GM19438 (cell line): Measurements from ENCODE around the gene CLTCL1.
"Not testable (repeated sequence)": the region's sequence is repeated elsewhere in the genome, so short reads cannot be mapped to it uniquely, and the experiment has no call there.

Experiments
- ATAC-seq: cut with Tn5 transposase; IDR thresholded peaks from one replicate; pipeline ENCODE4 v1.9.1; 2021; ENCODE audit warnings: low read depth; ENCODE audit not compliant: unreplicated experiment

Gene CLTCL1

GRCh38 chr22:19291218-19291579 lies 320 bp downstream of the CLTCL1 start:
- no peak for ATAC-seq

DNA sequence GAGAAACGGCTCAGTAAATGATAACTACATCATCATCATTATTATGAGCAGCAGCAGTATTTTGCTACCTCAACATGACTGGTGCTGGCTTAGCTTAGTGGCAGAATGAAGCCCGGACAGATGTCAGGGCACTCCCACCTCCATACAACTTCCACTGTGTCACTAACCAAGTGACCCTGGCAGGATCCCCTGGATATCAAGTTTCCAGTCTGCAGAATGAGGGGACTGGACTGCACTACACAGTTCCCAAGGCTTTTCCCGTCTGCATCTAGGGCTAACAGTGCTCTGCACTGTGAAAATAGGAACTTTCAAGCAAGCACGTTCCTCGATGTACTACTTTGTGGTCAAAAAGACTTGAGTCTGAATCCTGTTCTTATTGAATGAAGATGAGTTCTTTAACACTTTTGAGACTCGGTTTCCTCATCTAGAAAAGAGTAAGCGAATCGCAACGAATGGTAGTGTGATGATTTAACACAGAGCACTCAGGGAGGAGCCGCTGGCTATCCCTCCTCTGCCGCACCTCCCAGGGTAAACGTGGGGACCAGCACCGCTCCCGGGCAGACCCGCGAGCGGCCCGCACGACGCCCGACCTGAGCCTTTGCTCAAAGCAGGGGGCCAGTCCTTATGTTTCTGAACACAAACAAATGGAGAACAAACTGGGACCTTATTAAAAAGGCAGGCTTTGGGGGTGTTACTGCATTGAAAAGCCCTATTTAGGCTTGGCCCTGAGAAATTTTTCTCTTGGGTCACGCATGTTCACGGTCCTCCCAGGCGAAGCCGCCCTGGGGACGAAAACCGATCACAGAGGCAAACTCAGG lies 910 bp downstream of the CLTCL1 start:
- no peak for ATAC-seq

DNA sequence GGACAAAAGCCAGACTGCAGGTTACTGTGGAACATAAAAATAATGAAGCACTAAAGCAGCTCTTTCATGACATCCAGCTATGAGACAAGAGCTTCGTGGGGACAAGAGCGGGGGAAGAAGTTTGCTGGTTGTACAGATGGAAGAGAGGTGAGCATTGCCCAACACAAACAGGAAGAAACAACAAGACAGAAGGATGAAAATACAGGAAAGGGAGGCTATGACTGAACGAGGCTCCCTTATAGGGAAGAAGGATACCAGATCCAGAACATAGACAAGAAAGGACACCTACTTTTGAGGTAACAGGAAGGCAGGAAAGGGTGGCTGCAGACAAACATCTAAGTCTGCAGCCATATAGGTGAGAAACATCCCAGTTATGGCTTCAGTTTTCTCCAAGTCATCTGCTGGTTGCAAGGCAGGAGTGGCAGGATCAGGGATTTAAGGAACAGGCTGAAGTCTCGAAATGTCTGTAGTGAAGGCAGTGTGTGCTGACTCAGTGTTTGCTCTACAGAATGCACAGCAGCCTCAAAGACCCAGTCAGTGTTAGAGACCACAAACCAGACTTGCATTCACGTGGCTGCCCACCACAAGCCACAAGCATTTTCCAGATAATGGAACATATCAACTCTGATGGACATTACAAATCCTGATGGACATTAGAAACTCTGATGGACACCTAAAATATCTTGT lies 1.9 kb downstream of the CLTCL1 start:
- no peak for ATAC-seq

GRCh38 chr22:19287889-19288288 lies 3.6 kb downstream of the CLTCL1 start:
- no peak for ATAC-seq

DNA sequence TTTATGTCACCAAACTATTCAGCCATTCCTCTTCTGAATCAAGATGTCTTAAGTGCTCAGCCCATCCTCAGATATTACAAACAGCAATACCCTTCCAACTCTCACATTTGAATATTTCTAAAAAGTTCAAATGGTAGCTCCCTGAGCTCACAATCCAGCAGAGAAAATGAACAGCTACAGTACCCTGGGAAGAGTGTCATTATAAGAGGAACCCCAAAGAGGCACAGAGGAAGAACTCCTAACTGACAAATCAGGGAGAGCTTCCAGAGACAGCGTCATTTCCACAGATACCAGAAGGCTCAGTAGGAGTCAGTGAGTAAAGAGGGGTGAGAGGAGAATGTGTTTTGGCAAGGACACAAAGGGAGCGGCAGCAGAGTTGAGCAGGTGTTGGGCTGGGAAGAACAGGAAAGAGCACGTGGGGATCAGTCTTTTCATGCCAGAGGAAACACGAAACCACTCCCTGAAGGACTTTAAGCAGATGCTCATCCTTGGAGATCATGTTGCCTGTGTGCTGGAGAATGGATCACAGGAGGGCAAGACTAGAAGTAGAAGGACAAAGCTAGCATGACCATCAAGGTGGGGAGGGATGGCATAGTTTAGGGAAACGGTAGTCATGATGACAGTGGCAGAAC lies 4.3 kb downstream of the CLTCL1 start:
- ATAC-seq = no peak

DNA sequence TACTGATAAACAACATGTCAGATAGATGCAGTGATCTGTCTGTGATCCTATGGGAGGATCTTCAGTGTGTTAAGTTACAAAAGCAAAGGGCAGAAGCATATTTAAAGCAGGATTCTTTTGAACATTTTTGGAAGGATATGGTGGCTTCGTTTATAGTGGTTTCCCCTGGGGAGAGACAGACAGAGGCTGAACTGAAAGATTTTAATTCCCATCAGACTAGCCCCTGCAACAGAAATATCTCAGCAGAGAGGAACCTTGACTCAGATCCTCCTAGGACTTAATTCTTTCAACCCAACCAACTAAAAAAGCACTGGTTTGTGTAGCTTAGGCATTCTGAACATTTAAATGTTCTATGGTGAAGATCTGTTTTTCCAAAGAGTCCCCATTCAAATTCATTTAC lies 5.7 kb downstream of the CLTCL1 start:
- no peak for ATAC-seq

DNA sequence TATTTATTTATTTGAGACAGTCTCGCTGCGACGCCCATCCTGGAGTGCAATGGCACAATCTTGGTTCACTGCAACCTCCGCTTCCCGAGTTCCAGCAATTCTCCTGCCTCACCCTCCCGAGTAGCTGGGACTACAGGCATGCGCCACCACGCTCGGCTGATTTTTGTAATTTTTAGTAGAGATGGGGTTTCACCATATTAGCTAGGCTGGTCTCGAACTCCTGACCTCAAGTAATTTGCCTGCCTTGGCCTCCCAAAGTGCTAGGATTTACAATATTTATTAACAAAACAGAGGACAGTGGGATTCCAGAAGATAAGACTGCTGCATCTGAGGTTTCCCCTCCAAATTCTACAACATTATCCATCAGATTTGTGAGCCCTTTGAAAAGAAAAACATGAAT lies 12.4 kb downstream of the CLTCL1 start:
- not testable (repeated sequence) for ATAC-seq

GRCh38 chr22:19277785-19278184 lies 13.7 kb downstream of the CLTCL1 start:
- no peak for ATAC-seq

GRCh38 chr22:19275919-19276600 lies 15.5 kb downstream of the CLTCL1 start:
- ATAC-seq = no peak

GRCh38 chr22:19275513-19275912 lies 16.0 kb downstream of the CLTCL1 start:
- no peak for ATAC-seq

- no peak for ATAC-seq
Measured at GRCh38 chr22:19275104-19275503, 16.4 kb downstream of the CLTCL1 start.

GRCh38 chr22:19271856-19272535 lies 19.5 kb downstream of the CLTCL1 start:
- ATAC-seq = no peak

GRCh38 chr22:19271273-19271855 lies 20.2 kb downstream of the CLTCL1 start:
- no peak for ATAC-seq

DNA sequence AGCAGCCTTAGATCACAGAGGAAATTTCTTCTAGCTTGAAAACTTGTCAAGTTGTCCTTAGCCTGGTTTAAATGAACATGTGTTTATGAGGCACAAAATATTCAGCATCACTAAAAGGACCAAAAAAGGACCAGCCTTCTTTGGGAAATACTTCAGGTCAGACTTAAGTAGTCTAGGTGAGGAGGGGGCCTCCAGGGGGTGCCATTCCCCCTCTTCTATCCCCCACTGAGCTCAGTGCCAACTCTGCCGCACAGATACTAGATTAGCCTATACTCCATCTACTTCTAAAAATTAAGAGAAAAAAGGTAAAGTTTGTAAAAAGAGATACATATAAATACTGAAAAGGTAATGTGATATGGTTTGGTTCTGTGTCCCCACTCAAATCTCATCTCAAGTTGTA lies 20.6 kb downstream of the CLTCL1 start:
- no peak for ATAC-seq

DNA sequence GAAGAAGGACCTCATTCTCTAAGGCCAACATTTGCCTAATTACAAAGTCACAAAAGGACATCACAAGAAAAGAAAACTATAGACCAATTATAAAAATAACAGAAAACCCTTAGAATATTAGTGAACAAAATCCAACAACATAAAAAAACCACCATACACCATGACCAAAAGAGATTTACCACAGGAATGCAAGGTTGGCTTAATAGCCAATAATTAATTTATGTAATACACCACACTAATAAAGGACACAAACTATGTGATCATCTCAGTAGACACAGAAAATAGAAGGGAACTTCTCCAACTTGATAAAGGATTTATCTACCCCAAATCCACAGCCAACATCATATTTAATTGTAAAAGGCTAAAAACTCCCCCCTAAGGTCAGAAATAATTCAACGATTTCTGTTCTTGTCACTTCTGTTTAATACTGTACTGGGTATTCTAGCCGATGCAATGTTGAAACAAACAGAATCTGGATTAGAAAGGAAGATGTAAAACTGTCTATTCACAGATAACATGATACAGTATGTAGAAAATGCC lies 24.9 kb downstream of the CLTCL1 start:
- no peak for ATAC-seq

DNA sequence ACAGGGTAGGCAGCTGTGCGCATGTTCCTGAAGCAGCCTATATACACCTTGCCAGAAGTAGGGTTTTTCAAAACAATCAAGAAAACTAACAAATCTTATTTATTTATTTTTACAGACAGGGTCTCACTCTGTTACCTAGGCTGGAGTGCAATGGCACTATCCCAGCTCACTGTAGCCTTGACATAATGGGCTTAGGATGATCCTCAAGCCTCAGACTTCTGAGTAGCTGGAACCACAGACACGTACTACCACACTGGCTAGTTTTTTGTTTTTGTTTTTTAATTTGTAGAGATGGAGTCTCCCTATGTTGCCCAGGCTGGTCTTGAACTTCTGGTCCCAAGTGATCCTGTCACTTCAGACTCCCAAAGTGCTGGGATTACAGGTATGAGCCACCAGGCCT lies 25.7 kb downstream of the CLTCL1 start:
- ATAC-seq = no peak

GRCh38 chr22:19260804-19261203 lies 30.7 kb downstream of the CLTCL1 start:
- no peak for ATAC-seq

- ATAC-seq = no peak
Measured at GRCh38 chr22:19260194-19260593, 31.3 kb downstream of the CLTCL1 start.

- not testable (repeated sequence) for ATAC-seq
Measured at GRCh38 chr22:19258968-19259288, 32.6 kb downstream of the CLTCL1 start.

- ATAC-seq = no peak
Measured at GRCh38 chr22:19258371-19258770, 33.1 kb downstream of the CLTCL1 start.
